HG02970 (cell line): ENCODE data around the gene TBP.
"Not testable (repeated sequence)": the region's sequence is repeated elsewhere in the genome, so short reads cannot be mapped to it uniquely, and the experiment has no call there.

Source experiments
- ATAC-seq: cut with Tn5 transposase; IDR thresholded peaks from one replicate; pipeline ENCODE4 v1.9.1; 2021; ENCODE audit warnings: mild to moderate bottlenecking, moderate library complexity, moderate number of reproducible peaks; ENCODE audit not compliant: unreplicated experiment, low FRiP score

Gene TBP

GRCh38 chr6:170597278-170597677 lies 43.1 kb downstream of the TBP start:
- no peak for ATAC-seq

DNA sequence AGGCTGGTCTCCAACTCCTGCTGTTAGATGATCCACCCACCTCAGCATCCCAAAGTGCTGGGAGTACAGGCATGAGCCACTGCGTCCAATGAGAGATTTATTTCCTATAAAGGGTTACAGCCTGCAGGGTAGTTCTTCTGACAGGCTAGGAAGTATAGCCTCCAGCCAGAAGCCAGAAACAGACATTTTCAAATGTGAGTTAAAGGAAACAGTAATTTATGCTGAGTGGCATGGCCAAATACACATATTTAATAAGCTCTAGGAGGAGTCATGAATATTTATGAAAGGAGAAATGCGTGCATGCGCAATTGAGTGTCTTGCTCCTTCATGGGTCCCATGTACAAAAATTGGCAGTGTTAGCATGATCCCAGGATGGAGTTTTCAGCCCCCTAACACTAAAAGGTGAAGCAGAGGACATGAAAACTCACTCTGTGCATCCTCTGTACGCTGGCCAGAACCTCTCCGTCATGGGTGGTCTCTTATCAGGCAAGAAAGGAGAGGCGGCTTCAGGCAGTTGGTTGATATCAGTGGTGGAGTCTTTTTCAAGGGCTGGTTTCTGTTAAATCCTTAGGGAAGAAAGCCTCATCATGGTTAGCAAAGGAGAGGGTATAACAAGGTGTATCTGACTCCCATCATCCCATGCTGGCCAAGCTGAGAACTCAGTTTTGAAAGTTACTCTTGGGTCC lies 51.5 kb downstream of the TBP start:
- ATAC-seq: no peak

GRCh38 chr6:170609225-170609624 lies 55.1 kb downstream of the TBP start:
- ATAC-seq: not testable (repeated sequence)

- ATAC-seq: not testable (repeated sequence)
These were observed 58.2 kb downstream of the TBP start for GRCh38 chr6:170612256-170612804.

GRCh38 chr6:170616020-170616554 lies 61.9 kb downstream of the TBP start:
- ATAC-seq: not testable (repeated sequence)
